HepG2 (cell line): ENCODE results near the gene MOAP1. TPM values are rescaled to one million over a fixed set of nuclear protein-coding genes. Genes with fewer than 3 reads are reported as not detected.

Experiments used
- ARID2 ChIP-seq: sonication (generic); formaldehyde crosslinking; IDR thresholded peaks from 2 replicates; pipeline ENCODE4 v1.8.1; 2022; ENCODE audit warnings: mild to moderate bottlenecking, missing genetic modification reagents, borderline replicate concordance
- CCDC6 ChIP-seq: sonication (generic); formaldehyde crosslinking; IDR thresholded peaks from 2 replicates; pipeline ENCODE4 v1.8.1; 2022; ENCODE audit warnings: mild to moderate bottlenecking, missing genetic modification reagents, moderate library complexity
- DR1 ChIP-seq: sonication (generic); formaldehyde crosslinking; IDR thresholded peaks from 2 replicates; pipeline ENCODE4 v1.8.0; 2021; ENCODE audit warnings: mild to moderate bottlenecking, missing genetic modification reagents, inconsistent platforms
- FOSL1 ChIP-seq: sonication (generic); formaldehyde crosslinking; IDR thresholded peaks from 2 replicates; pipeline ENCODE4 v1.9.0; 2021; ENCODE audit warnings: missing genetic modification reagents, borderline replicate concordance
- KLF16 ChIP-seq, 2 experiments: sonication (generic) in 1 of 2; formaldehyde crosslinking in 1 of 2; IDR thresholded peaks; 2 replicates each; pipeline versions ENCODE4 v1.6.1 to v1.8.0; 2016 to 2023; ENCODE audit warnings: missing genetic modification reagents in 2 of 2, missing compliant biosample characterization in 1 of 2
- MBNL3 ChIP-seq: fragments of 250-450 bp; sonication (Bioruptor Pico); conservative IDR thresholded peaks from 2 replicates; pipeline ENCODE4 v1.8.0; 2022; ENCODE audit warnings: mild to moderate bottlenecking, inconsistent platforms
- PCBP1 ChIP-seq: fragments of 200-400 bp; formaldehyde crosslinking; IDR thresholded peaks from 2 replicates; pipeline ENCODE4 v1.6.1; 2017; ENCODE audit warnings: mild to moderate bottlenecking, low read depth, low read length, borderline replicate concordance
- POLR2G ChIP-seq: fragments of 200-400 bp; formaldehyde crosslinking; IDR thresholded peaks from 2 replicates; pipeline ENCODE4 v1.6.1; 2018; ENCODE audit warnings: mild to moderate bottlenecking, low read depth, low read length, moderate library complexity
- SOX13 ChIP-seq, 3 experiments: fragments of 450-650 bp in 1 of 3; sonication (generic) in 1 of 3; formaldehyde crosslinking in 1 of 3; IDR thresholded peaks in 2 of 3; conservative IDR thresholded peaks in 1 of 3; 2 replicates each; pipeline versions ENCODE4 v1.5.0 to v1.6.1; 2016 to 2020; ENCODE audit warnings: antibody characterized with exemption in 1 of 3, mild to moderate bottlenecking in 1 of 3, missing compliant biosample characterization in 1 of 3, missing genetic modification reagents in 1 of 3, moderate library complexity in 1 of 3
- SP4 ChIP-seq: sonication (generic); formaldehyde crosslinking; IDR thresholded peaks from 2 replicates; pipeline ENCODE4 v1.8.1; 2023; ENCODE audit warnings: mild to moderate bottlenecking, missing genetic modification reagents
- THAP8 ChIP-seq: sonication (generic); formaldehyde crosslinking; IDR thresholded peaks from 2 replicates; pipeline ENCODE4 v1.5.1; 2020; ENCODE audit warnings: missing genetic modification reagents, mild to moderate bottlenecking, borderline replicate concordance
- ZBTB37 ChIP-seq: sonication (generic); formaldehyde crosslinking; IDR thresholded peaks from 2 replicates; pipeline ENCODE4 v1.4.0; 2020; ENCODE audit warnings: mild to moderate bottlenecking, missing genetic modification reagents
- ZNF124 ChIP-seq: sonication (generic); formaldehyde crosslinking; IDR thresholded peaks from 2 replicates; pipeline ENCODE4 v1.4.0; 2020; ENCODE audit warnings: missing genetic modification reagents
- ZNF3 ChIP-seq: IDR thresholded peaks from 2 replicates; pipeline ENCODE4 v1.7.0; 2017; ENCODE audit warnings: inconsistent platforms
- ZNF691 ChIP-seq: sonication (generic); formaldehyde crosslinking; IDR thresholded peaks from 2 replicates; pipeline ENCODE4 v1.4.0; 2020; ENCODE audit warnings: missing genetic modification reagents, low read depth, mild to moderate bottlenecking, borderline replicate concordance
- ZNF747 ChIP-seq: sonication (generic); formaldehyde crosslinking; IDR thresholded peaks from 2 replicates; pipeline ENCODE4 v1.8.1; 2023; ENCODE audit warnings: missing genetic modification reagents, mild to moderate bottlenecking, borderline replicate concordance
- polyA plus RNA-seq, 8 experiments: library from polyadenylated mRNA; depleted of rRNA in 3 of 8; stranded (reverse) in 7 of 8; unstranded in 1 of 8; fragments of >200 nt; fragmentation: Illumina TruSeq in 4 of 8; extraction: Trizol in 4 of 8; gene quantifications; 2 replicates each; pipeline versions ENCODE4 v1.2.1 to v1.2.3, GENCODE V29; 2011 to 2016; ENCODE audit warnings: low read depth in 4 of 8, missing spikeins in 1 of 8, mixed read lengths in 1 of 8; ENCODE audit not compliant: insufficient read depth in 1 of 8
- total RNA-seq, 5 experiments: library from RNA; depleted of rRNA; stranded (reverse); fragments of >200 nt; fragmentation: Illumina TruSeq; extraction: Trizol; gene quantifications; 2 replicates each; pipeline ENCODE4 v1.2.3, GENCODE V29; 2016; ENCODE audit warnings: low read depth in 1 of 5
- TF ChIP-seq, protein P1 (sequence below): sonication (generic); formaldehyde crosslinking; IDR thresholded peaks from 2 replicates; pipeline ENCODE4 v1.8.0; 2022; ENCODE audit warnings: mild to moderate bottlenecking, missing genetic modification reagents, moderate library complexity
- TF ChIP-seq, protein P2 (sequence below): sonication (generic); formaldehyde crosslinking; IDR thresholded peaks from 2 replicates; pipeline ENCODE4 v1.4.0; 2020; ENCODE audit warnings: missing genetic modification reagents
- TF ChIP-seq, protein P3 (sequence below): sonication (generic); formaldehyde crosslinking; IDR thresholded peaks from 2 replicates; pipeline ENCODE4 v1.4.0; 2020; ENCODE audit warnings: missing genetic modification reagents

Gene MOAP1
- total and polyA plus RNA-seq, 2 of the 13 experiments (the other 11 are each of a cell fraction or from before 2014, with no cell fraction given): 14.6 to 47.0 TPM

- peak; percentile 85 for TF ChIP-seq POLR2G
- TF ChIP-seq, protein P1, sequence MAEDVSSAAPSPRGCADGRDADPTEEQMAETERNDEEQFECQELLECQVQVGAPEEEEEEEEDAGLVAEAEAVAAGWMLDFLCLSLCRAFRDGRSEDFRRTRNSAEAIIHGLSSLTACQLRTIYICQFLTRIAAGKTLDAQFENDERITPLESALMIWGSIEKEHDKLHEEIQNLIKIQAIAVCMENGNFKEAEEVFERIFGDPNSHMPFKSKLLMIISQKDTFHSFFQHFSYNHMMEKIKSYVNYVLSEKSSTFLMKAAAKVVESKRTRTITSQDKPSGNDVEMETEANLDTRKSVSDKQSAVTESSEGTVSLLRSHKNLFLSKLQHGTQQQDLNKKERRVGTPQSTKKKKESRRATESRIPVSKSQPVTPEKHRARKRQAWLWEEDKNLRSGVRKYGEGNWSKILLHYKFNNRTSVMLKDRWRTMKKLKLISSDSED: no peak
- TF ChIP-seq FOSL1: no peak
- peak; percentile 95 for TF ChIP-seq SP4 (CRISPR knock-in tag)
- peak; percentile 38; the same call in 1 of the 2 replicates for TF ChIP-seq PCBP1
- no peak for TF ChIP-seq ZNF3
- TF ChIP-seq ZNF747: peak; percentile 94; the same call in 1 of the 2 replicates
- TF ChIP-seq ARID2: no peak; the same call in 1 of the 2 replicates
- peak in 1 of 2 experiments; percentile 90; a peak in 1 of 4 replicates for TF ChIP-seq KLF16 (CRISPR knock-in tag; IDR thresholded peaks at IDR 0.05)
- TF ChIP-seq MBNL3 (CRISPR knock-in tag): no peak
- peak; percentile 81 for TF ChIP-seq DR1 (CRISPR knock-in tag)
- TF ChIP-seq CCDC6: peak; percentile 26; the same call in 1 of the 2 replicates
- TF ChIP-seq ZNF124: peak; percentile 66; the same call in 1 of the 2 replicates
- TF ChIP-seq THAP8 (CRISPR knock-in tag): no peak
- TF ChIP-seq, protein P2, sequence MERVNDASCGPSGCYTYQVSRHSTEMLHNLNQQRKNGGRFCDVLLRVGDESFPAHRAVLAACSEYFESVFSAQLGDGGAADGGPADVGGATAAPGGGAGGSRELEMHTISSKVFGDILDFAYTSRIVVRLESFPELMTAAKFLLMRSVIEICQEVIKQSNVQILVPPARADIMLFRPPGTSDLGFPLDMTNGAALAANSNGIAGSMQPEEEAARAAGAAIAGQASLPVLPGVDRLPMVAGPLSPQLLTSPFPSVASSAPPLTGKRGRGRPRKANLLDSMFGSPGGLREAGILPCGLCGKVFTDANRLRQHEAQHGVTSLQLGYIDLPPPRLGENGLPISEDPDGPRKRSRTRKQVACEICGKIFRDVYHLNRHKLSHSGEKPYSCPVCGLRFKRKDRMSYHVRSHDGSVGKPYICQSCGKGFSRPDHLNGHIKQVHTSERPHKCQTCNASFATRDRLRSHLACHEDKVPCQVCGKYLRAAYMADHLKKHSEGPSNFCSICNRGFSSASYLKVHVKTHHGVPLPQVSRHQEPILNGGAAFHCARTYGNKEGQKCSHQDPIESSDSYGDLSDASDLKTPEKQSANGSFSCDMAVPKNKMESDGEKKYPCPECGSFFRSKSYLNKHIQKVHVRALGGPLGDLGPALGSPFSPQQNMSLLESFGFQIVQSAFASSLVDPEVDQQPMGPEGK (CRISPR knock-in tag): 0 out of 2 replicates have a peak, but pooled peaks have one; percentile 5
- TF ChIP-seq, protein P3, sequence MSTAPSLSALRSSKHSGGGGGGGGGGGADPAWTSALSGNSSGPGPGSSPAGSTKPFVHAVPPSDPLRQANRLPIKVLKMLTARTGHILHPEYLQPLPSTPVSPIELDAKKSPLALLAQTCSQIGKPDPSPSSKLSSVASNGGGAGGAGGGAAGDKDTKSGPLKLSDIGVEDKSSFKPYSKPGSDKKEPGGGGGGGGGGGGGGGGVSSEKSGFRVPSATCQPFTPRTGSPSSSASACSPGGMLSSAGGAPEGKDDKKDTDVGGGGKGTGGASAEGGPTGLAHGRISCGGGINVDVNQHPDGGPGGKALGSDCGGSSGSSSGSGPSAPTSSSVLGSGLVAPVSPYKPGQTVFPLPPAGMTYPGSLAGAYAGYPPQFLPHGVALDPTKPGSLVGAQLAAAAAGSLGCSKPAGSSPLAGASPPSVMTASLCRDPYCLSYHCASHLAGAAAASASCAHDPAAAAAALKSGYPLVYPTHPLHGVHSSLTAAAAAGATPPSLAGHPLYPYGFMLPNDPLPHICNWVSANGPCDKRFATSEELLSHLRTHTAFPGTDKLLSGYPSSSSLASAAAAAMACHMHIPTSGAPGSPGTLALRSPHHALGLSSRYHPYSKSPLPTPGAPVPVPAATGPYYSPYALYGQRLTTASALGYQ (CRISPR knock-in tag): peak; percentile 76; the same call in 1 of the 2 replicates
- TF ChIP-seq SOX13 (IDR thresholded peaks at IDR 0.05): no peak; the same call in 1 of the 2 replicates
- peak in 1 of 2 experiments; percentile 21; a peak in 1 of 4 replicates for TF ChIP-seq SOX13 (CRISPR knock-in tag; conservative IDR thresholded peaks at IDR 0.05 in 1 of 2, IDR thresholded peaks at IDR 0.05 in 1 of 2)
- TF ChIP-seq ZBTB37: 0 out of 2 replicates have a peak, but pooled peaks have one; percentile 45
- peak; percentile 82; the same call in 1 of the 2 replicates for TF ChIP-seq ZNF691 (CRISPR knock-in tag)
These were observed 22.2 kb upstream of the MOAP1 start, which contains the start of the genes GON7 and UBR7 (continued) for GRCh38 chr14:93206793-93207467.
